Activated T-cell treated with anti-CD3 and anti-CD28 coated beads, Interleukin-2, amount 50 U/mL, for 72 hours (primary cell): ENCODE data around the gene BTAF1. TPM values are rescaled to one million over a fixed set of nuclear protein-coding genes. Genes with fewer than 3 reads are reported as not detected.
A peak's percentile ranks its signal among the peaks of the same experiment; 100 is the strongest.

Experiments
- ATAC-seq, 2 donors: fragments of 150-1000 bp; cut with Tn5 transposase; replicated peaks in 1 of 2; 2 replicates each; pipeline ENCODE4 v1.10.0; 2021; ENCODE audit warnings: moderate library complexity in 2 of 2, mild to moderate bottlenecking in 1 of 2
- DNase-seq, 2 donors: peaks; one replicate each; pipeline ENCODE4 v3.0.0; 2021 to 2022; ENCODE audit warnings: mixed read lengths in 1 of 2
- H3K27ac Mint-ChIP-seq: one replicate; pipeline ENCODE4 v1.8.0; 2022; ENCODE audit warnings: mild to moderate bottlenecking, moderate library complexity, mixed read lengths
- H3K27me3 Mint-ChIP-seq: one replicate; pipeline ENCODE4 v1.8.0; 2022; ENCODE audit warnings: low read depth, mixed read lengths
- H3K36me3 Mint-ChIP-seq, 2 donors: one replicate each; pipeline ENCODE4 v1.8.0; 2022; ENCODE audit warnings: mixed read lengths in 2 of 2, mild to moderate bottlenecking in 1 of 2; ENCODE audit not compliant: insufficient read depth in 2 of 2
- H3K4me1 Mint-ChIP-seq: one replicate; pipeline ENCODE4 v1.8.0; 2022; ENCODE audit warnings: low read depth, mixed read lengths
- H3K4me3 Mint-ChIP-seq, 2 donors: one replicate each; pipeline ENCODE4 v1.8.0; 2022; ENCODE audit warnings: mild to moderate bottlenecking in 2 of 2, mixed read lengths in 2 of 2, moderate library complexity in 2 of 2
- H3K9me3 Mint-ChIP-seq, 2 donors: one replicate each; pipeline ENCODE4 v1.8.0; 2022; ENCODE audit warnings: mixed read lengths in 2 of 2
- total RNA-seq, 2 donors: library from RNA; stranded (reverse); gene quantifications; one replicate each; pipeline ENCODE4 v1.2.3, GENCODE V29; 2022

The BTAF1 gene
- 10 to 100 TPM; 53.7 to 66.1 TPM for total RNA-seq

DNA sequence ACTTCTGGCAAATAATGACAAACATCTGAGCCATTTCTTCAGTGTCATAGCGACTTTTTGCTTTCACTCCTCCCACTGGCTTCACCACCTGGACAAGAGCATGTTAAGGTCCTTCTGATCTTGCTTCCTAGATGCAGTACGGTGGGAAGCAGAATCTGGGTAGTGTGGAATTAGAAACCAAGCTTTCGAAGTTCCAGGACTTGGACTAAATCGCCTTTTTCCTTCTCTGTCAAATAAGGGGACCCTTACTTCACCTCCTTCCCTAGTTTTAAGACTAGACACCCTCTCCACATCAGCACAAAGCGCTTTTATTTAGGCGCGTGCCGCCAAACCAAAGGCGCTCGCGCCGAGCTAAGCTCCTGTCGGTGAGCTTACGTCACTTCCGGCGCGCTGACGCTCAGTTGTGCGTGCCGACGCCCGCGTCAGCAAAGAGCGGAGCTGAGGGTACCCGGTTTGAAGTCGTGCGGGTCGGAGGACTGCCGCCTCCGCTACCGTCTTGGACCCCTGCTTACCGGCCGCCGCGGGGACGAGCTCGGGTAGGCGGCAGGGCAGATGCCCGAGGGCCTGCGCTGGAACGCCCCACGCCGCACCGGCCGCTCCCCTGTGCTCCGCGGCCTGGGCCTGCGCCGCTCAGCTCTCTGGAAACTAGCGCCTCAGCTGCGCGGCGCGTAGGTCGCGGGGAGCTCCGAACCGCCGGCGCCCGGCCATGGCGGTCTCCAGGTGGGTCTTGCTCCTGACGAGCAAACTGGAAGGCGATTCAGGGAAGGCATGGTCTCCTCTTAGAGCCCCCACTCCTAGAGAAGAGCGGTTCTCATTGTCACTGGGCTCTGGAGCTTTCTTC lies at the start of gene BTAF1:
TSS of gene BTAF1 (plus strand) at position 400 of the 841 bp plus-strand sequence. CDS start at position 707, 307 bp downstream.
- Mint-ChIP-seq H3K27me3 (no peaks in the 10 kb centered on the region), H3K9me3 (no peaks in the 10 kb centered on the region), H3K4me3 (peak within 1 kb of the TSS; percentile 91 to 96), H3K27ac (peak within 1 kb of the TSS; percentile 92), H3K4me1 (peaks cover 44% of the 10 kb centered on the region), H3K36me3 (peaks cover 12 to 19% of the 10 kb centered on the region in 2 donors)
- DNase-seq (peak; percentile 93), ATAC-seq (peak; percentile 98 to 99)

- DNase-seq: no peak
- H3K4me1 Mint-ChIP-seq: no peaks in the 10 kb centered on the region
- no peaks in the 10 kb centered on the region for H3K36me3 Mint-ChIP-seq
- H3K27me3 Mint-ChIP-seq: no peaks in the 10 kb centered on the region
- H3K4me3 Mint-ChIP-seq: no peak overlapping the region
- no peak for ATAC-seq
- H3K9me3 Mint-ChIP-seq: no peaks in the 10 kb centered on the region
- no peak overlapping the region for H3K27ac Mint-ChIP-seq
These were observed 48.4 kb upstream of the BTAF1 start for GRCh38 chr10:91875156-91875555.

GRCh38 chr10:91875779-91876178 lies 47.8 kb upstream of the BTAF1 start:
- peak; percentile 53 to 63 for ATAC-seq
- Mint-ChIP-seq H3K4me1 (no peaks in the 10 kb centered on the region), H3K27me3 (no peaks in the 10 kb centered on the region), H3K36me3 (no peaks in the 10 kb centered on the region), H3K27ac (no peak overlapping the region), H3K4me3 (no peak overlapping the region), H3K9me3 (no peaks in the 10 kb centered on the region)
- no peak for DNase-seq

- Mint-ChIP-seq H3K4me3 (no peak overlapping the region), H3K9me3 (no peaks in the 10 kb centered on the region), H3K27me3 (no peaks in the 10 kb centered on the region), H3K4me1 (no peaks in the 10 kb centered on the region), H3K27ac (no peak overlapping the region), H3K36me3 (no peaks in the 10 kb centered on the region)
- DNase-seq (no peak), ATAC-seq (no peak)
These were observed 43.9 kb upstream of the BTAF1 start for GRCh38 chr10:91879515-91880170.

GRCh38 chr10:91880310-91880709 lies 43.3 kb upstream of the BTAF1 start:
- H3K4me1 Mint-ChIP-seq: no peaks in the 10 kb centered on the region
- H3K27ac Mint-ChIP-seq: no peak overlapping the region
- no peak for DNase-seq
- no peaks in the 10 kb centered on the region for H3K9me3 Mint-ChIP-seq
- ATAC-seq: no peak
- H3K27me3 Mint-ChIP-seq: peaks cover 2% of the 10 kb centered on the region
- H3K4me3 Mint-ChIP-seq: no peak overlapping the region
- H3K36me3 Mint-ChIP-seq: no peaks in the 10 kb centered on the region

DNA sequence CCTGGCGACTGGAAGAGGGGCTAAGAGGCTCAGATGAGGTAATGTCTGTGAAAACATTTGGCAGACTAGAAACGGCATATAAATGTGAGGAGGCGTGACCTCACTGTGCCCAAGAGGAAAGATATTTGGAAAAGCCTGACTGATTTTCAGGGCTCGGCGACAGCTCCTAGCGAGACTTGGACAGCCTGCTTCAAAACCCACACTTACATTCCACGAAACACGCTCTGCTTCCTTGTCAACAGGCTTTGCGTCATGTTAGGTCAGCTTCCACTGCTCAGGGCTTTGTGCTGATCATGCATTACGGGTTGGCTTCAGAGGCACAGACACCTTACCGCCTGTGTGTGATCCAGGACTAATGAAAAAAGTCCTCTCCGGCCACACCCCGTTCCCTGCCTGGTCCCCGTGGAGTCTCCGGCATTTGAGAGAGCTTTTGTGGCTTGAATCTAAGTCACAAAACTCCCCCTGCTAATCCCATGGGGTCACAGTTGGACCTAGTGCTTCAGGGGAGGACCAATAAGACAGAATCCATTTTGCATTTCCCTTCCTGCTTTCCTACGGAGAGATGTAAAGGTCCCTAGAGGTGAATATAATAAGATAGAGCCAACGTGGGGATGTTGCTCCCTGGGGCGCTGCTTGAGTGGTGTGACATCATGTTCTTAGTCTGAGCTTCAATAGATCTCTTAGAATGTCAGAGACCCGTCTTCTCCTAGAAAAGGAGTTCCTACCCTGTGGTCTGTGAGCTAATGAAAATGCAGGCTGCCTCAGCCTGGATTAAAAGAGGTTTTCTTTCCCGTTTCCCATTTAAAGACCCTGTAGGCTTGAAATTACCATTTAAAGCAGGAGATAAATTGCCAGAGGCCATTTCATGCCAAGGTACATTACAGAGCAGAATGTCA lies 39.8 kb upstream of the BTAF1 start:
- H3K27me3 Mint-ChIP-seq: peaks cover 20% of the 10 kb centered on the region
- H3K4me3 Mint-ChIP-seq: no peak overlapping the region
- H3K27ac Mint-ChIP-seq: no peak overlapping the region
- peaks cover 8% of the 10 kb centered on the region for H3K4me1 Mint-ChIP-seq
- ATAC-seq (no peak), DNase-seq (no peak)
- peaks cover 0 to 2% of the 10 kb centered on the region in 2 donors for H3K36me3 Mint-ChIP-seq
- no peaks in the 10 kb centered on the region for H3K9me3 Mint-ChIP-seq

DNA sequence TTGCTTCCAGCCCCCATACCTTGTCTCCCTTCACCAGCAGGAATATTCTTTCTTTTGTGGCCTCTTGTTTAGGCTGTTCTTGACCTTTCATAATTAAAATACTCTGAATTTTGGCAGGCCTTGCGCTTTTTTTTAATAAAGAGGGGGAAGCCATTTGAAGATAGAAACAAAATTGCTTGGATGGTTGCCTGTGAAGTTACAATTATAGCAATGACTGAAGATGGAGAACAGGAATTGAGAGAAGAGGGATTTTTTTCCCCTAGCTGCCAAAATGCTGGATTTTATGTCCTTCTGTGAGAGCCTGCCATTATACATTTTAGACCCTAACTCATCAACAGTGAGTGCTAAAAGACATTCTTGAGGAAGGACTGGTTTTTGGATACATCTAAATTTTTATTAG lies 39.0 kb upstream of the BTAF1 start:
- peaks cover 0 to 3% of the 10 kb centered on the region in 2 donors for H3K36me3 Mint-ChIP-seq
- peaks cover 25% of the 10 kb centered on the region for H3K27me3 Mint-ChIP-seq
- no peak for ATAC-seq
- no peaks in the 10 kb centered on the region for H3K9me3 Mint-ChIP-seq
- H3K4me3 Mint-ChIP-seq: no peak overlapping the region
- DNase-seq: no peak
- no peak overlapping the region for H3K27ac Mint-ChIP-seq
- H3K4me1 Mint-ChIP-seq: peaks cover 8% of the 10 kb centered on the region

DNA sequence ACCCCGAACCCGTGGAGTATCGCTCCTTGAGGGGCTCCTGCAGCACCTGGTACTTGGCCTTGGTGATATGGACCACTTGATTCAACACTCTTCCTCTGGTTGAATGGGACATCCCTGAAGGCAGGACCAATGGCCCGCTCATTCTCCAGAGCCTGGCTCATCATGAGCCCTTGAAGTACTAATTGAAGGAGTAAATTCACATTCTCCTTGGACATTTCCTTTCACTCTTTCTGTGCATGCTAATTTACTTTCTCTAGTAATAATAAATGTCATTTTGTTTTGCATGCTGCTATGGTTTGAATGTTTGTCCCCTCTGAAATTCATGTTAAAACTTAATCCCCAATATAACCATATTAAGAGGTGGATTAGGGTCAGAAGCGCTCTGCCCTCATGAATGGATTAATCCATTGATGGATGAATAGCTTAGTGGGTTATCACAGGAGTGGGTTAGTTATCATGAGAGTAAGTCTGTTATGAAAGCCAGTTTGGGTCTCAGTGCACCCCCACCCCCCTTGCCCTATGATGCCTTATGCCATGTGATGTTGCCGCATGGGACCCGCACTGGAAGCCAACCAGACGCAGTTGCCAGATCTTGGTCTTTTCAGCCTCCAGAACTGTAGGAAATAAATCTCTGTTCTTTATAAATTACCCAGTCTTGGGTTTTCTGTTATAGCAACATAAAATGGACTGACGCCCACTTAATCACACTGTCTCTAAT lies 38.0 kb upstream of the BTAF1 start:
- Mint-ChIP-seq H3K36me3 (peaks cover 0 to 3% of the 10 kb centered on the region in 2 donors), H3K4me1 (peaks cover 8% of the 10 kb centered on the region), H3K4me3 (no peak overlapping the region), H3K27me3 (peaks cover 27% of the 10 kb centered on the region), H3K9me3 (no peaks in the 10 kb centered on the region), H3K27ac (no peak overlapping the region)
- no peak for DNase-seq
- ATAC-seq: no peak

- peaks cover 27% of the 10 kb centered on the region for H3K27me3 Mint-ChIP-seq
- H3K9me3 Mint-ChIP-seq: no peaks in the 10 kb centered on the region
- H3K27ac Mint-ChIP-seq: no peak overlapping the region
- peaks cover 8% of the 10 kb centered on the region for H3K4me1 Mint-ChIP-seq
- ATAC-seq: no peak
- DNase-seq: no peak
- H3K36me3 Mint-ChIP-seq: peaks cover 0 to 3% of the 10 kb centered on the region in 2 donors
- H3K4me3 Mint-ChIP-seq: peak overlapping the region; percentile 92 to 98
These were observed 36.7 kb upstream of the BTAF1 start for GRCh38 chr10:91886954-91887271.

DNA sequence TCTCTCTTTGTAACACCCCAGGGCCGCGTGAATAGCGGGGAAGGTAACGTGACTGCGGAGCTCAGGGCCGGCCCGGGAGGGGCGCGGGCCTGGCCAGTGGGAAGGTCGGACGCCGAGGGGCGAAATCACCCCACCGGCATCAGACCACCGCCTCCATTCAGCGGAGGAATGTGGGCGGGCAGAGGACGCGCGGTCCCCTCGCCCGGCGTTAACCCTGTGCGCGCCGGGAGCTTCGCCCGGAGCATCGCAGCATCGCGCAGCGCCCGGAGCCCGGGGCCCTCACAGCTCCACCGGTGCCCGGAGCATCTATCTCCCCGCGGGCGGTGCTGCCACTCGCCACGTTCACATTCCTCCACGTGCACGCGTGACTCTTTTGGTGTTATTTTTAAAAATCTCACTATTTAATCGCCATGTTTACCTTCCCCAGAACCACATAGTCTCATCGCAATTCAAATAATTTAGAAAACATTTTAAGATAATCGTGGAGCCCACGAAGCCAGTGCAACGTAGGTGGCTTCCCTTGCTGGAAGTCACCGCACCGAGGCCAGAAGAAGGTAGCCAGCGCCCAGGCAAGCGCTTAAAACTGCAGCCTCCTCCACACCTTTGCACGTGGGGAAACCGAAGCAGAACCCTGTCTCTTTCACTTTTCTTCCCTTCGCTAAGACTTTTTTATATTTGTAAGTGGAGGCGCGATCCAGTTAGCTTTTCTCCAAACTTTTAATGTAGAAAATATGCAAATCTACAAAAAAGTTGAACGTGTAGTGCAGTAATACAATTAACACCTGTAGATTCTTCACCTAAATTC lies 36.1 kb upstream of the BTAF1 start:
- H3K4me1 Mint-ChIP-seq: peaks cover 8% of the 10 kb centered on the region
- peak overlapping the region; percentile 92 to 98 for H3K4me3 Mint-ChIP-seq
- no peaks in the 10 kb centered on the region for H3K9me3 Mint-ChIP-seq
- ATAC-seq: peak; percentile 84
- H3K27me3 Mint-ChIP-seq: peaks cover 27% of the 10 kb centered on the region
- H3K36me3 Mint-ChIP-seq: peaks cover 0 to 3% of the 10 kb centered on the region in 2 donors
- DNase-seq: peak; percentile 18 to 28
- peak overlapping the region; percentile 15 for H3K27ac Mint-ChIP-seq

DNA sequence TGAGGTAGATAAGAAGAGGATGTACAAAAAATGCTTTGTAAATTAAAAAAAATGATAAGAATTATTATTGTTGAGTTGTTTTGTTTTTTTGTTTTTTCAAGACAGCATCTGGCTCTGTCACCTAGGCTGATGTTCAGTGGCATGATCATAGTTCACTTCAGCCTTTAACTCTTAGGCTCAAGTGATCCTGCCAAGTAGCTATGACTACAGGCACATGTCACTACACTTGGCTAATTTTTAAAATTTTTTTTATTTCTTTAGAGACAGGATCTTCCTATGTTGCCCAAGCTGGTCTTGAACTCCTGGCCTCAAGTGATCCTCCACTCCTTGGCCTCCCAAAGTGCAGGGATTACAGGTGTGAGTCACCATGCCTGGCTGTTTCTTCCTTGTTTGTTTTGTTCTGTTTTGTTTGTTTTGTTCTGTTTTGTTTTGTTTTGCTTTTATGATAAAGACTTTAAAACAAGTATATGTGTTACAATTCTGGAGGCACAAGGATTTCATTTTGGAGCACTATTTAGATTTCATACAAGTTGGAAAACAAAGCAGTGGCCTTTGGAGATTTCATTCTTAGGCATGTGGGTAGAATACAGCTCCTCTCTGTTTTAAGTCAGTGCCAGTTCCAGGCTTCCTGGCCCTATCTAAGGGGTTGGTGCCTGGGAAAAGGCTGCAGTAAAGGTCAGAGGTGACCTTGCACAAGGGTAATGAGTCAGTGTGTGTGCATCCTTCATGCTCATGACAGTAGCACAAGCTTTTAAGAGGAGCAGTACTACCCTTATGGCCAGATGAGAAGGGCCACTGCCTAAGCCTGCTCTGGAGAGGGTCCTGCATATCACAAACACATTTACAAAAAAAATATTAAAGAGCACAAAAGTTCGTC lies 32.2 kb upstream of the BTAF1 start:
- peaks cover 0 to 3% of the 10 kb centered on the region in 2 donors for H3K36me3 Mint-ChIP-seq
- no peaks in the 10 kb centered on the region for H3K9me3 Mint-ChIP-seq
- H3K4me3 Mint-ChIP-seq: no peak overlapping the region
- H3K4me1 Mint-ChIP-seq: peaks cover 8% of the 10 kb centered on the region
- DNase-seq: no peak
- ATAC-seq: no peak
- H3K27ac Mint-ChIP-seq: no peak overlapping the region
- peaks cover 15% of the 10 kb centered on the region for H3K27me3 Mint-ChIP-seq
